GM12878 (cell line): Measurements from ENCODE around the gene ACAP1. TPM values are rescaled to one million over a fixed set of nuclear protein-coding genes. Genes with fewer than 3 reads are reported as not detected.

ENCODE experiments used
- BMI1 ChIP-seq: fragments of 450-650 bp; IDR thresholded peaks from 2 replicates; pipeline ENCODE4 v1.6.1; 2016; ENCODE audit warnings: mild to moderate bottlenecking, moderate library complexity, borderline replicate concordance
- CBFB ChIP-seq: IDR thresholded peaks from 2 replicates; pipeline ENCODE4 v1.6.1; 2016; ENCODE audit warnings: antibody characterized with exemption, low read depth
- E2F4 ChIP-seq: IDR thresholded peaks from 2 replicates; pipeline ENCODE4 v1.6.1; 2012; ENCODE audit warnings: low read depth, low read length, improper control_type of control experiment
- ETV6 ChIP-seq, 2 experiments: fragments of 450-650 bp in 1 of 2; IDR thresholded peaks in 1 of 2; conservative IDR thresholded peaks in 1 of 2; 2 replicates each; pipeline ENCODE4 v1.6.1; 2014; ENCODE audit warnings: antibody characterized with exemption in 1 of 2, borderline replicate concordance in 1 of 2, low read depth in 1 of 2, mild to moderate bottlenecking in 1 of 2, moderate library complexity in 1 of 2
- GABPA ChIP-seq: IDR thresholded peaks from 2 replicates; pipeline ENCODE4 v1.6.1; 2014; ENCODE audit warnings: antibody characterized with exemption, low read depth, mild to moderate bottlenecking, inconsistent platforms
- GATAD2B ChIP-seq: fragments of 450-650 bp; conservative IDR thresholded peaks from 2 replicates; pipeline ENCODE4 v1.6.1; 2017; ENCODE audit warnings: low read depth, mild to moderate bottlenecking, moderate library complexity
- HCFC1 ChIP-seq: fragments of 150-350 bp; IDR thresholded peaks from 2 replicates; pipeline ENCODE4 v1.6.1; 2014; ENCODE audit warnings: low read length
- HDGF ChIP-seq: fragments of 450-650 bp; IDR thresholded peaks from 2 replicates; pipeline ENCODE4 v1.6.1; 2016; ENCODE audit warnings: antibody characterized with exemption
- IKZF2 ChIP-seq, 2 experiments: fragments of 450-650 bp; IDR thresholded peaks; 2 replicates each; pipeline ENCODE4 v1.6.1; 2017; ENCODE audit warnings: mild to moderate bottlenecking in 2 of 2, moderate library complexity in 2 of 2
- IRF4 ChIP-seq: IDR thresholded peaks from 2 replicates; pipeline ENCODE4 v1.6.1; 2011; ENCODE audit warnings: low read depth, low read length
- JUNB ChIP-seq: IDR thresholded peaks from 2 replicates; pipeline ENCODE4 v1.6.1; 2016; ENCODE audit warnings: antibody characterized with exemption, mild to moderate bottlenecking
- MYC ChIP-seq: IDR thresholded peaks from 2 replicates; pipeline ENCODE4 v1.6.1; 2011; ENCODE audit warnings: mild to moderate bottlenecking, low read length, moderate library complexity, inconsistent platforms; ENCODE audit not compliant: insufficient read depth, insufficient replicate concordance, insufficient read length, severe bottlenecking
- NFIC ChIP-seq: IDR thresholded peaks from 2 replicates; pipeline ENCODE4 v1.6.1; 2012; ENCODE audit warnings: low read depth, mild to moderate bottlenecking, inconsistent platforms, low read length, moderate library complexity
- NFYA ChIP-seq: IDR thresholded peaks from 2 replicates; pipeline ENCODE4 v1.6.1; 2011; ENCODE audit warnings: low read depth, mild to moderate bottlenecking, low read length, improper control_type of control experiment, borderline replicate concordance
- NKRF ChIP-seq: fragments of 450-650 bp; conservative IDR thresholded peaks from 2 replicates; pipeline ENCODE4 v1.6.1; 2017; ENCODE audit warnings: mild to moderate bottlenecking, moderate library complexity
- NR2C1 ChIP-seq: fragments of 450-650 bp; IDR thresholded peaks from 2 replicates; pipeline ENCODE4 v1.6.1; 2017; ENCODE audit warnings: antibody characterized with exemption, mild to moderate bottlenecking, moderate library complexity
- PAX5 ChIP-seq: IDR thresholded peaks from 2 replicates; pipeline ENCODE4 v1.6.1; 2011; ENCODE audit warnings: low read depth, low read length, borderline replicate concordance
- POLR2AphosphoS2 ChIP-seq: IDR thresholded peaks from 2 replicates; pipeline ENCODE4 v1.6.1; 2011; ENCODE audit warnings: low read depth, mild to moderate bottlenecking, low read length, improper control_type of control experiment, moderate library complexity
- SIX5 ChIP-seq: IDR thresholded peaks from 2 replicates; pipeline ENCODE4 v1.6.1; 2011; ENCODE audit warnings: mild to moderate bottlenecking, low read depth, low read length, moderate library complexity; ENCODE audit not compliant: severe bottlenecking
- SKIL ChIP-seq: fragments of 450-650 bp; IDR thresholded peaks from 2 replicates; pipeline ENCODE4 v1.6.1; 2017; ENCODE audit warnings: mild to moderate bottlenecking, low read depth, inconsistent platforms; ENCODE audit not compliant: poor library complexity, severe bottlenecking
- SREBF1 ChIP-seq: IDR thresholded peaks from 2 replicates; pipeline ENCODE4 v1.6.1; 2012; ENCODE audit warnings: mild to moderate bottlenecking, low read length
- ZBTB11 ChIP-seq: fragments of 450-650 bp; formaldehyde crosslinking; IDR thresholded peaks from 2 replicates; pipeline ENCODE4 v1.5.0; 2022; ENCODE audit warnings: mild to moderate bottlenecking, missing genetic modification characterization
- polyA plus RNA-seq, 11 experiments: library from polyadenylated mRNA; depleted of rRNA in 4 of 11; unstranded in 6 of 11; stranded (reverse) in 5 of 11; fragments of >200 nt; fragmentation: Nextera tagmentation in 4 of 11; fragmentation: Illumina TruSeq in 1 of 11; extraction: Ambion mirVana in 4 of 11; extraction: Trizol in 1 of 11; gene quantifications; 1 replicate in 1 of 11; 2 replicates in 10 of 11; pipeline versions ENCODE4 v1.2.1 to v1.2.3, GENCODE V29; 2011 to 2016; ENCODE audit warnings: inconsistent platforms in 2 of 11, missing spikeins in 2 of 11, low read depth in 1 of 11
- total RNA-seq, 4 experiments: library from RNA; depleted of rRNA in 3 of 4; stranded (reverse); fragments of >200 nt in 3 of 4; fragmentation: Illumina TruSeq in 1 of 4; extraction: Trizol in 1 of 4; gene quantifications; 2 replicates each; pipeline versions ENCODE4 v1.2.1 to v1.2.3, GENCODE V29; 2013 to 2021

The ACAP1 gene
- total and polyA plus RNA-seq, 10 of the 15 experiments (the other 5 are each of a cell fraction or from before 2014, with no cell fraction given): 5.7 to 245 (median 118) TPM

- peak; percentile 39 to 42; a peak in 2 of 4 replicates for TF ChIP-seq IKZF2 (IDR thresholded peaks at IDR 0.05)
- peak; percentile 69; the same call in 1 of the 2 replicates for TF ChIP-seq POLR2AphosphoS2
- no peak for TF ChIP-seq GABPA
- no peak for TF ChIP-seq PAX5
- TF ChIP-seq IRF4: peak; percentile 54; the same call in 1 of the 2 replicates
- TF ChIP-seq CBFB: no peak; the same call in 1 of the 2 replicates
- no peak for TF ChIP-seq ETV6 (conservative IDR thresholded peaks at IDR 0.05 in 1 of 2, IDR thresholded peaks at IDR 0.05 in 1 of 2; ENCODE audit: borderline replicate concordance in 1 of 2, low read depth in 1 of 2)
- peak; percentile 73; the same call in 1 of the 2 replicates for TF ChIP-seq BMI1
- TF ChIP-seq E2F4: peak; percentile 33; the same call in 1 of the 2 replicates
- TF ChIP-seq SREBF1: no peak
- no peak for TF ChIP-seq SIX5
- TF ChIP-seq MYC: peak; percentile 78
- peak; percentile 99 for TF ChIP-seq HDGF
- TF ChIP-seq GATAD2B: peak; percentile 65; the same call in 1 of the 2 replicates
- peak; percentile 45 for TF ChIP-seq NR2C1
- peak; percentile 67 for TF ChIP-seq NKRF
- TF ChIP-seq NFIC: no peak
- TF ChIP-seq ZBTB11: no peak
- TF ChIP-seq JUNB: no peak
- TF ChIP-seq HCFC1: peak; percentile 64
- no peak for TF ChIP-seq SKIL
- no peak for TF ChIP-seq NFYA
Observed at GRCh38 chr17:7329374-7329996, 6.8 kb upstream of the ACAP1 start (continued).
